Loucy (cell line): ENCODE results near the gene KCNK1.

ENCODE experiments used
- H2AFZ ChIP-seq: fragments of 200-600 bp; sonication (generic); 2 replicates; pipeline ENCODE4 v1.6.0; 2016; ENCODE audit warnings: antibody characterized with exemption, mild to moderate bottlenecking, low read length, moderate library complexity
- H3F3A ChIP-seq: fragments of 200-600 bp; 2 replicates; pipeline ENCODE4 v1.6.0; 2016; ENCODE audit warnings: antibody characterized with exemption, low read depth, mild to moderate bottlenecking
- H3K27me3 ChIP-seq: fragments of 200-600 bp; sonication (generic); 2 replicates; pipeline ENCODE4 v1.6.1; 2014; ENCODE audit warnings: low read length, mild to moderate bottlenecking; ENCODE audit not compliant: insufficient read depth, poor library complexity, severe bottlenecking
- H3K36me3 ChIP-seq: fragments of 200-600 bp; sonication (generic); 2 replicates; pipeline ENCODE4 v1.6.1; 2016; ENCODE audit warnings: low read length; ENCODE audit not compliant: insufficient read depth
- H3K4me1 ChIP-seq: fragments of 200-600 bp; sonication (generic); 2 replicates; pipeline ENCODE4 v1.5.1; 2014; ENCODE audit warnings: low read length, mild to moderate bottlenecking; ENCODE audit not compliant: insufficient read depth, poor library complexity, severe bottlenecking
- H3K4me2 ChIP-seq: fragments of 200-600 bp; sonication (generic); 2 replicates; pipeline ENCODE4 v1.6.0; 2014; ENCODE audit warnings: antibody characterized with exemption, low read length, low read depth, mild to moderate bottlenecking; ENCODE audit not compliant: poor library complexity, severe bottlenecking
- H3K4me3 ChIP-seq: fragments of 200-600 bp; sonication (generic); 2 replicates; pipeline ENCODE4 v1.5.1; 2014; ENCODE audit warnings: low read length, mild to moderate bottlenecking, mixed read lengths; ENCODE audit not compliant: poor library complexity, severe bottlenecking
- H3K79me2 ChIP-seq: fragments of 200-600 bp; sonication (generic); 2 replicates; pipeline ENCODE4 v1.6.1; 2014; ENCODE audit warnings: low read length; ENCODE audit not compliant: insufficient read depth
- H3K9ac ChIP-seq: fragments of 200-600 bp; sonication (generic); 2 replicates; pipeline ENCODE4 v1.6.0; 2014; ENCODE audit warnings: mild to moderate bottlenecking, low read depth, low read length, moderate library complexity; ENCODE audit not compliant: poor library complexity, severe bottlenecking
- H3K9me2 ChIP-seq: fragments of 200-600 bp; sonication (generic); replicated peaks from 2 replicates; pipeline ENCODE4 v1.6.1; 2016; ENCODE audit warnings: low read depth, low read length, mixed read lengths
- H3K9me3 ChIP-seq: fragments of 200-600 bp; sonication (generic); 2 replicates; pipeline ENCODE4 v1.6.1; 2014; ENCODE audit warnings: mild to moderate bottlenecking, antibody characterized with exemption, low read length, low read depth; ENCODE audit not compliant: insufficient read depth
- H4K20me1 ChIP-seq: fragments of 200-600 bp; sonication (generic); 2 replicates; pipeline ENCODE4 v1.6.0; 2014; ENCODE audit warnings: antibody characterized with exemption, low read length, mild to moderate bottlenecking; ENCODE audit not compliant: insufficient read depth, poor library complexity, severe bottlenecking
- EZH2phosphoT487 ChIP-seq: fragments of 200-600 bp; IDR thresholded peaks from 2 replicates; pipeline ENCODE4 v1.6.1; 2018; ENCODE audit warnings: antibody characterized with exemption, mild to moderate bottlenecking, moderate library complexity, borderline replicate concordance
- TF ChIP-seq, protein P1 (sequence below): fragments of 200-600 bp; sonication (generic); conservative IDR thresholded peaks from 2 replicates; pipeline ENCODE4 v1.5.1; 2014; ENCODE audit warnings: mild to moderate bottlenecking, antibody characterized with exemption, low read length

KCNK1 gene

DNA sequence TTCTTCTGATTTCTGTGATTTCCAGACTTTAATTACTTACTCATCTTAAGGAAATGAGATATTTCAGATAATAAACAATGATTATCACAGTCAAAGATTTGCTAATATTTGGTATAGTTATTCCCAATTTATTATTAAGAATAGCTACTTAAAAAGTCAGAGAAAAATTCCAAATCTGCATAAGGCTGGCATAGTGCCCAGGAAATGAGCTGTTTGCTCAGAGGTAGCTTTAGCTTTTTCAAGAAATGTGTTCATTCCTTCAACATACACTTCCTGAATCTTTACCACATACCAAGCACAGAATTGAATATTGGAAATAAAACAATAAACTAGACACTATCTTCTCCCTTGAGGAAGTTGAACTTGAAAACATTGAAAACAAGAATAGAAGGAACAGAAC, 44.3 kb upstream of the KCNK1 start:
- no peaks in the 10 kb centered on the region for H3K9me2 ChIP-seq
- no peaks in the 10 kb centered on the region for H4K20me1 ChIP-seq
- H3K9ac ChIP-seq, result no peak overlapping the region
- H2AFZ ChIP-seq, result no peak overlapping the region
- TF ChIP-seq, protein P1, sequence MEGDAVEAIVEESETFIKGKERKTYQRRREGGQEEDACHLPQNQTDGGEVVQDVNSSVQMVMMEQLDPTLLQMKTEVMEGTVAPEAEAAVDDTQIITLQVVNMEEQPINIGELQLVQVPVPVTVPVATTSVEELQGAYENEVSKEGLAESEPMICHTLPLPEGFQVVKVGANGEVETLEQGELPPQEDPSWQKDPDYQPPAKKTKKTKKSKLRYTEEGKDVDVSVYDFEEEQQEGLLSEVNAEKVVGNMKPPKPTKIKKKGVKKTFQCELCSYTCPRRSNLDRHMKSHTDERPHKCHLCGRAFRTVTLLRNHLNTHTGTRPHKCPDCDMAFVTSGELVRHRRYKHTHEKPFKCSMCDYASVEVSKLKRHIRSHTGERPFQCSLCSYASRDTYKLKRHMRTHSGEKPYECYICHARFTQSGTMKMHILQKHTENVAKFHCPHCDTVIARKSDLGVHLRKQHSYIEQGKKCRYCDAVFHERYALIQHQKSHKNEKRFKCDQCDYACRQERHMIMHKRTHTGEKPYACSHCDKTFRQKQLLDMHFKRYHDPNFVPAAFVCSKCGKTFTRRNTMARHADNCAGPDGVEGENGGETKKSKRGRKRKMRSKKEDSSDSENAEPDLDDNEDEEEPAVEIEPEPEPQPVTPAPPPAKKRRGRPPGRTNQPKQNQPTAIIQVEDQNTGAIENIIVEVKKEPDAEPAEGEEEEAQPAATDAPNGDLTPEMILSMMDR, result no peak
- no peak for TF ChIP-seq EZH2phosphoT487
- no peaks in the 10 kb centered on the region for H3K36me3 ChIP-seq
- H3K4me3 ChIP-seq, result no peak overlapping the region
- no peaks in the 10 kb centered on the region for H3K4me1 ChIP-seq
- no peaks in the 10 kb centered on the region for H3F3A ChIP-seq
- no peaks in the 10 kb centered on the region for H3K9me3 ChIP-seq
- no peaks in the 10 kb centered on the region for H3K79me2 ChIP-seq
- H3K4me2 ChIP-seq, result no peak overlapping the region
- H3K27me3 ChIP-seq, result no peaks in the 10 kb centered on the region

DNA sequence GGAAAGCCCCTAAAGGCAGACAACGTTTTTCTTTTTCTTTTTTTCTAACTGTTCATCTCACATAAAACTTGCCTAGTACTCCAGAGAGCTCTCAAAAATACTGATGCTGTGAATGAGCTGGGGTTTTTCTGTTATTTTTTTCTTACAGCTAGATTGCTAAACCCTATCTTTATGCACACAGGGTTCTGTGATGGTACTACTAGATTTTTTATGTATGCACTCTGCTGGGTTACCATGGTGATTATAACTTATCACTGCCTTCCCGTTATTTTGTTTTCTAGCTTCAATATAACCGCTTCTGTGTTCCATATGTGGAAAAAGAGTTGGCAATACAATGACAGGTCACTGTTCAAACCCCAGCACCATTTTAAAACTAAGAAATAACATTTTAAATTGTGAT, 43.7 kb upstream of the KCNK1 start:
- Histone ChIP-seq H2AFZ (no peak overlapping the region), H3K9me2 (no peaks in the 10 kb centered on the region), H3K9me3 (no peaks in the 10 kb centered on the region), H3F3A (no peaks in the 10 kb centered on the region), H3K27me3 (no peaks in the 10 kb centered on the region), H3K79me2 (no peaks in the 10 kb centered on the region), H3K36me3 (no peaks in the 10 kb centered on the region), H3K4me1 (no peaks in the 10 kb centered on the region), H4K20me1 (no peaks in the 10 kb centered on the region), H3K4me3 (no peak overlapping the region), H3K4me2 (no peak overlapping the region), H3K9ac (no peak overlapping the region)
- no peak for TF ChIP-seq EZH2phosphoT487
- TF ChIP-seq, protein P1, result no peak

DNA sequence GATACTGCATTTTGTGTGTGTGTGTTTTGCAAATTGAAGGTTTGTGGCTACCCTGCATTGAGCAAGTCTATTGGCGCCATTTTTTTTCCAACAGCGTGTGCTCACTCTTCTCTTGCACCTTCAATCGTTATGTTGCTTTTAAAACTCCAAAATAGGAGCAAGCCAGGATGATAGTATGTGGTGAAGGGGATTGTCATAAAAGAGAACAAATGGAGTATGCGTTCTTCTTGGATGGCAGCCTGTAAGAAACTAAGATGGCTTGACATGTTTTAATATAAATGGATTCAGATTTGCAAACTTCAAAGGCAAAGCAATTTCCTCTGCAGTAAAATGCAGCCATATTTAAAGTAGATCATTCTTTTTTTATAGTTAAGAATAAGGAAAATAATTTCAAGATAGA, 43.2 kb upstream of the KCNK1 start:
- Histone ChIP-seq H3K4me2 (no peak overlapping the region), H3K4me3 (no peak overlapping the region), H3K27me3 (no peaks in the 10 kb centered on the region), H4K20me1 (no peaks in the 10 kb centered on the region), H3K9me3 (no peaks in the 10 kb centered on the region), H3K9ac (no peak overlapping the region), H3F3A (no peaks in the 10 kb centered on the region), H3K9me2 (no peaks in the 10 kb centered on the region), H3K79me2 (no peaks in the 10 kb centered on the region), H2AFZ (no peak overlapping the region), H3K36me3 (no peaks in the 10 kb centered on the region), H3K4me1 (no peaks in the 10 kb centered on the region)
- TF ChIP-seq, protein P1, result no peak
- no peak for TF ChIP-seq EZH2phosphoT487
